Measurements from ENCODE around the gene PCBD1.

The PCBD1 gene

DNA sequence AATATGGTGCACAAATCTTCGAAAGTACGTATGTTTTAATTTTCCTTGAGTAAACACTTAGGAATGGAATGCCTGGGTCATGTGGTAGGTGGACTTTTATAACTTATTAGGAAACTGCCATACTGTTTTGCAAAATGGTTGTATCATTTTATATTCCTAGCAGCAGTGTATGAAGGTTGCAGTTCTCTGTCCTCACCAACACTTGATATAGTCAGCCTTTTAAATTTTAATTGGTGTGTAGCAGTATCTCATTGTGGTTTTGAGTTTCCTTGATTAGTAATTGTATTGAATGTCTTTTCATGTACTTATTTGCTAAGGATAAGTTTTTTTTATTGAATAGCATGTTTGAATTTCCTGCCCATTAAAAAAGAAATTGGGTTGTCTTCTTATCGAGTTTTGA, 926 bp upstream of the PCBD1 start:
- no peak for TF ChIP-seq NFIC (IDR thresholded peaks at IDR 0.05)
- no peak for TF ChIP-seq ZBTB7A (IDR thresholded peaks at IDR 0.05; ENCODE audit: low read depth)
- TF ChIP-seq YY1 (IDR thresholded peaks at IDR 0.05; ENCODE audit: low read depth): no peak
- TF ChIP-seq, protein P1, sequence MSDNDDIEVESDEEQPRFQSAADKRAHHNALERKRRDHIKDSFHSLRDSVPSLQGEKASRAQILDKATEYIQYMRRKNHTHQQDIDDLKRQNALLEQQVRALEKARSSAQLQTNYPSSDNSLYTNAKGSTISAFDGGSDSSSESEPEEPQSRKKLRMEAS (IDR thresholded peaks at IDR 0.05): no peak
- no peak for TF ChIP-seq FOXM1 (IDR thresholded peaks at IDR 0.05; ENCODE audit: borderline replicate concordance, low read depth)
- TF ChIP-seq EGR1 (IDR thresholded peaks at IDR 0.05): no peak
- no peak for TF ChIP-seq RAD21 (IDR thresholded peaks at IDR 0.05; ENCODE audit: low read depth)
- TF ChIP-seq, protein P2, sequence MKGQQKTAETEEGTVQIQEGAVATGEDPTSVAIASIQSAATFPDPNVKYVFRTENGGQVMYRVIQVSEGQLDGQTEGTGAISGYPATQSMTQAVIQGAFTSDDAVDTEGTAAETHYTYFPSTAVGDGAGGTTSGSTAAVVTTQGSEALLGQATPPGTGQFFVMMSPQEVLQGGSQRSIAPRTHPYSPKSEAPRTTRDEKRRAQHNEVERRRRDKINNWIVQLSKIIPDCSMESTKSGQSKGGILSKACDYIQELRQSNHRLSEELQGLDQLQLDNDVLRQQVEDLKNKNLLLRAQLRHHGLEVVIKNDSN (IDR thresholded peaks at IDR 0.05): no peak
- TF ChIP-seq TAF1 (IDR thresholded peaks at IDR 0.05; ENCODE audit: low read depth): no peak
- no peak for TF ChIP-seq CREB1 (IDR thresholded peaks at IDR 0.05; ENCODE audit: low read depth)
- no peak for TF ChIP-seq TEAD4 (IDR thresholded peaks at IDR 0.05)
- TF ChIP-seq, protein P3, sequence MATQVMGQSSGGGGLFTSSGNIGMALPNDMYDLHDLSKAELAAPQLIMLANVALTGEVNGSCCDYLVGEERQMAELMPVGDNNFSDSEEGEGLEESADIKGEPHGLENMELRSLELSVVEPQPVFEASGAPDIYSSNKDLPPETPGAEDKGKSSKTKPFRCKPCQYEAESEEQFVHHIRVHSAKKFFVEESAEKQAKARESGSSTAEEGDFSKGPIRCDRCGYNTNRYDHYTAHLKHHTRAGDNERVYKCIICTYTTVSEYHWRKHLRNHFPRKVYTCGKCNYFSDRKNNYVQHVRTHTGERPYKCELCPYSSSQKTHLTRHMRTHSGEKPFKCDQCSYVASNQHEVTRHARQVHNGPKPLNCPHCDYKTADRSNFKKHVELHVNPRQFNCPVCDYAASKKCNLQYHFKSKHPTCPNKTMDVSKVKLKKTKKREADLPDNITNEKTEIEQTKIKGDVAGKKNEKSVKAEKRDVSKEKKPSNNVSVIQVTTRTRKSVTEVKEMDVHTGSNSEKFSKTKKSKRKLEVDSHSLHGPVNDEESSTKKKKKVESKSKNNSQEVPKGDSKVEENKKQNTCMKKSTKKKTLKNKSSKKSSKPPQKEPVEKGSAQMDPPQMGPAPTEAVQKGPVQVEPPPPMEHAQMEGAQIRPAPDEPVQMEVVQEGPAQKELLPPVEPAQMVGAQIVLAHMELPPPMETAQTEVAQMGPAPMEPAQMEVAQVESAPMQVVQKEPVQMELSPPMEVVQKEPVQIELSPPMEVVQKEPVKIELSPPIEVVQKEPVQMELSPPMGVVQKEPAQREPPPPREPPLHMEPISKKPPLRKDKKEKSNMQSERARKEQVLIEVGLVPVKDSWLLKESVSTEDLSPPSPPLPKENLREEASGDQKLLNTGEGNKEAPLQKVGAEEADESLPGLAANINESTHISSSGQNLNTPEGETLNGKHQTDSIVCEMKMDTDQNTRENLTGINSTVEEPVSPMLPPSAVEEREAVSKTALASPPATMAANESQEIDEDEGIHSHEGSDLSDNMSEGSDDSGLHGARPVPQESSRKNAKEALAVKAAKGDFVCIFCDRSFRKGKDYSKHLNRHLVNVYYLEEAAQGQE (IDR thresholded peaks at IDR 0.05; ENCODE audit: low read depth): no peak
- TF ChIP-seq CEBPB (IDR thresholded peaks at IDR 0.05): no peak
- TF ChIP-seq EP300 (IDR thresholded peaks at IDR 0.05; ENCODE audit: borderline replicate concordance): no peak

DNA sequence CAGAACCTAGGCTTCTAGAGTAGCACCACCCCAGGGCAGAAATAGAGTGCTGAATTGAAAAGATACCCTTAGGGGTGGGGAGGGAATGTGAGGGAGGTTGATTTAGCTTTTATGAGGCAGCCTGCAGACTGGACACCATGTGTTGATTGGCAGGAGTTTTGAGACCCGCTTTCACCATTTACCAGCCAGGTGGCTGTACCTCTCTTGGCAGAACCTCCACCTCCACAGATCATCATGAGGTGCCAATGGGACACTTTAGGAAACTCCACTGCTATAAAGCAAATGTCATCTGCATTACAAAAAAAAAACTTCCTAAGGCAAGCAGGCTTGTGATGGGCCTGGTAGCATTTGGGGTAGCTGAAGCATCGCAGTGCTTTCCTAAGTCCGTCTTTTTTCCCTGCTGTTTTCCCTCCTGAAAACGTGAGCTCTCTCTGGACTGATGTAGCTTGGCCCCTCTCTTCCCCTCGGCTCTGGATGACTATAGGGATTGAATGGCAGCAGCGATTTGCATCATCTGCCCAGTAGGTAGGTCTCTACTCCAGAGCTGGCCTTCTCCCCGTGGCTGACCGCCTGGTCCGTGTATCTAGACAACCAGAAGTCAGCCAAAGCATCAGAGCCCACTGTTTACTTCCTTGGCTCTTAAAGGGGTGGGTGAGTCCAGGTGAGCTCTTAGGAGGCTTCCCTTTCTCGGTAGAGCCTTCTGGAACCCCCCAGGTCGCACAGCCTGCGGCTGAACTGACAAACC, 1.3 kb downstream of the PCBD1 start:
- TF ChIP-seq RAD21 (IDR thresholded peaks at IDR 0.05; ENCODE audit: low read depth) (no peak), EP300 (IDR thresholded peaks at IDR 0.05; ENCODE audit: borderline replicate concordance) (no peak), CEBPB (IDR thresholded peaks at IDR 0.05) (no peak), TCF12 (IDR thresholded peaks at IDR 0.05; ENCODE audit: low read depth) (no peak), YY1 (IDR thresholded peaks at IDR 0.05; ENCODE audit: low read depth) (no peak), TAF1 (IDR thresholded peaks at IDR 0.05; ENCODE audit: low read depth) (no peak), FOXM1 (IDR thresholded peaks at IDR 0.05; ENCODE audit: borderline replicate concordance, low read depth) (no peak), TEAD4 (IDR thresholded peaks at IDR 0.05) (no peak), EGR1 (IDR thresholded peaks at IDR 0.05) (no peak), NFIC (IDR thresholded peaks at IDR 0.05) (no peak), ZBTB7A (IDR thresholded peaks at IDR 0.05; ENCODE audit: low read depth) (no peak), CREB1 (IDR thresholded peaks at IDR 0.05; ENCODE audit: low read depth) (no peak)
- TF ChIP-seq, protein P1 (IDR thresholded peaks at IDR 0.05): no peak
- TF ChIP-seq, protein P3 (IDR thresholded peaks at IDR 0.05; ENCODE audit: low read depth): no peak
- TF ChIP-seq, protein P2 (IDR thresholded peaks at IDR 0.05): no peak

DNA sequence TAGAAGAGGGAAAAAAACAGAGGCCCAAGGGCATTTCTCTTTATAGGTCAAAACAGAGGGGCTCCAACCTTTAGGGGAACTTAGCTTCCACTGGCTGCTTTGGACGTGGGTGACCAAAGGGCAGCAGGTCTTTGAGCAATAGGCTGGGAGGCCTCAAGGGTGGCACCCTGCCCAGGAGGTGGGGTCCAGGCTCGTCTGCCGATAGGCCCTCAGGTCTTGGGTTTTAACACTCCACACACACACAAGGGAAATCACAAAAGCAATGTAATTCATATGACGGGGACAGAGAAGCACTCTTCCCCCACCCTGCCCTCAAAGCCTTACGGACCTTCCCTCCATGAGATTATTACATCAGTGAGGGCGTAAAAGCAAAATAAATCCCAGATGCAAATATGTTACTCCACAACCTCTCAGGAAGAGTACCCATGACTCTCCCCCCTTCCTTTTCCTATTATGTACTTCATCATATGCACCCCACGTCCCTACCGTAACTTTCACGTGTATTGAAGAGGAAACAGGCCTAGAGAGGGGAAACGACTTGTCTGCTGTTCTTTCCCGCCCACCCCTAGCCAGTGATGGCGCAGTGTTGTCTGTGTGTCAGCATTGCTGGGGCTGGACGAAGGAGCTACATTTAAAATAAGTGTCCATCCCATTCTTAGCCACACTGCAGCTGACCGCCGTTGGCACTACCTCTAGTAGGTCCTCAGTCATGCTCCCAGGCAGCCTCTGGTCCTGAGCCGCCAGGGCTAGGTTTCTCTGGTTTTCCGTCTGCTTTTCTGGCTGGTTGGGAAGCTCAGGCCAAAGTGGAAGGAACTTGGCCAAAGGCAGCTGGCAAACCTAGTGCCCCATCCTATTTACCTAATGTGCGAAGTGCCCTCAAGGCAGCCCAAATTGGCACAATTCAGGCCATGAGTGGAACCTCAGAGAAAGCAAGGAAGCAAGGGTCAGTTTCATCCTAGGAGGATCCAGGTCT, 2.1 kb downstream of the PCBD1 start:
- TF ChIP-seq EGR1 (IDR thresholded peaks at IDR 0.05) (no peak), CREB1 (IDR thresholded peaks at IDR 0.05; ENCODE audit: low read depth) (no peak)

DNA sequence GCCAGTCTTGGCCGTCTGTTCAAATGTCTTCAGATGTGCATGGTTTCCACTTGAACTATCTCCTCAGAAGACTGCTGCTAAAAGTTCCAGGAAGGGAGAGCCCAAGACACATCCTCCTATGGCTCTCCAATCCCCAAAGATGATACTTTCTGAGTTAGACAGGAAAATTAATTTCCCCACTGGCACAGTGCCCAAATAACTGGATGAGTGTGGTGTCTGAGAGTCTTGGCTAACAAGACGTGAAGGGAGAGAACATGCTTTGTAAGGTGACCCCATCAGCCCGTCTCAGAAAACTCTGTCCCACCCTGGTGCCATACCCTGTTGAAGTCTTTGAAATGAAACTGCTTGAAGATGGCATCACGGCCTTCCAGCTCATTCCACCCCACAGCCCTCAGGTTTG, 2.9 kb downstream of the PCBD1 start:
- TF ChIP-seq RAD21 (IDR thresholded peaks at IDR 0.05; ENCODE audit: low read depth) (no peak), YY1 (IDR thresholded peaks at IDR 0.05; ENCODE audit: low read depth) (no peak), EGR1 (IDR thresholded peaks at IDR 0.05) (no peak), ZBTB7A (IDR thresholded peaks at IDR 0.05; ENCODE audit: low read depth) (no peak), EP300 (IDR thresholded peaks at IDR 0.05; ENCODE audit: borderline replicate concordance) (no peak), CEBPB (IDR thresholded peaks at IDR 0.05) (no peak), TEAD4 (IDR thresholded peaks at IDR 0.05) (no peak), NFIC (IDR thresholded peaks at IDR 0.05) (no peak), TAF1 (IDR thresholded peaks at IDR 0.05; ENCODE audit: low read depth) (no peak), FOXM1 (IDR thresholded peaks at IDR 0.05; ENCODE audit: borderline replicate concordance, low read depth) (no peak), CREB1 (IDR thresholded peaks at IDR 0.05; ENCODE audit: low read depth) (no peak), TCF12 (IDR thresholded peaks at IDR 0.05; ENCODE audit: low read depth) (no peak)
- TF ChIP-seq, protein P1 (IDR thresholded peaks at IDR 0.05): no peak
- TF ChIP-seq, protein P2 (IDR thresholded peaks at IDR 0.05): no peak
- TF ChIP-seq, protein P3 (IDR thresholded peaks at IDR 0.05; ENCODE audit: low read depth): no peak
